HG03064 (cell line): Measurements from ENCODE around the gene MYMK.

Experiments used
- ATAC-seq: cut with Tn5 transposase; IDR thresholded peaks from one replicate; pipeline ENCODE4 v1.9.1; 2021; ENCODE audit warnings: low read depth; ENCODE audit not compliant: unreplicated experiment

Gene MYMK

DNA sequence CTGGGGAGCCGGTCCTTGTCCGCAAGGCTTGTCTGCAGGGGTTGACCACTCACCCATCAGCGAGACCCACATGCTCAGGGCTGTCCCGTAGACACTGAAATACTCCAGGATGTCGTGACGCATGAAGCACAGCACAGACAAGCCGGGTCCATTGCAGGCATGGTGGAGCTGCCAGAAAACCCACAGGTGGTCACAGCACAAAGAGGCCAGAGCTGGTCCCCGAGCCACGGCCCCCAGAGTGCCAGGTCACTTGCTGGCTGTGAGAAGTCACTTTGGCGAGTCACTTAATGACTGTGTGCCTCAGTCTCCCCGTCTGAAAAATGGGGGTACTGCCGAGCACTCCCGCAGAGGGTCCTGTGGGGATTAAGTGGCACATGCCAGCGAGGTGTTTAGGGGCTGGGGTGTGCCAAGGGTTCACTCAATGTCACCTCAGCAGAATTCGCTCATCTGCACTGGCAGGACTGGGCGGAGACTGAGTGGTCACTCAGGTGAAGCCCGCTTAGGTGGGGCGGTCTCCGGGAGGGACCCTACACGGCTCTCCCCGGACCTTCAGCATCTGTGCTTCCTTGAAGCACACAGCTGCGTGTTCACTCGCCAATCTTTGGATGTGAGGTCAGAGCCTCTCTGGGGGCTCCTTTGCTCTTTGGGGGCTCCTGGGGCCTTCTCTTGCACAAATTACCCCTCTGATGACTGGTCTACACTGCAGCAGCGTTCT, 4.5 kb downstream of the MYMK start:
- no peak for ATAC-seq

DNA sequence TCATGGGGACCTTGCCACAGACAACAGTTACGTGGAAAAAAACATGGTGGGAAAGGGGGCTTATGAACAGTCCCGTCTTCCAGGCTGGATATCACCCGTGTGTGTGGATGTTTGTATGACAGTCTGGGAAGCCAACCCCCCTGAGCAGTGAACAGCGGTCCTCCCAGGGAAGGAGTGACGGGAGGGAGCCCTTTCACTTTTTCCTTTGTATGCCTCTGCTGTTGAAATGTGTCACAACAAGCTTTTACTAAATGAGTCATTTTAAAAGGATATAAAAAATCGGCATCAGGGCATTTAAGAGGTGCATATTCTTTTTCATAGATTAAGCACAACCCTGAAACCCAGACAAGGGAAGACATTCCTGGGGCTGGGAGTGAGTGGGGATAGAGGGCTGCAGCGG, 5.1 kb downstream of the MYMK start:
- no peak for ATAC-seq

DNA sequence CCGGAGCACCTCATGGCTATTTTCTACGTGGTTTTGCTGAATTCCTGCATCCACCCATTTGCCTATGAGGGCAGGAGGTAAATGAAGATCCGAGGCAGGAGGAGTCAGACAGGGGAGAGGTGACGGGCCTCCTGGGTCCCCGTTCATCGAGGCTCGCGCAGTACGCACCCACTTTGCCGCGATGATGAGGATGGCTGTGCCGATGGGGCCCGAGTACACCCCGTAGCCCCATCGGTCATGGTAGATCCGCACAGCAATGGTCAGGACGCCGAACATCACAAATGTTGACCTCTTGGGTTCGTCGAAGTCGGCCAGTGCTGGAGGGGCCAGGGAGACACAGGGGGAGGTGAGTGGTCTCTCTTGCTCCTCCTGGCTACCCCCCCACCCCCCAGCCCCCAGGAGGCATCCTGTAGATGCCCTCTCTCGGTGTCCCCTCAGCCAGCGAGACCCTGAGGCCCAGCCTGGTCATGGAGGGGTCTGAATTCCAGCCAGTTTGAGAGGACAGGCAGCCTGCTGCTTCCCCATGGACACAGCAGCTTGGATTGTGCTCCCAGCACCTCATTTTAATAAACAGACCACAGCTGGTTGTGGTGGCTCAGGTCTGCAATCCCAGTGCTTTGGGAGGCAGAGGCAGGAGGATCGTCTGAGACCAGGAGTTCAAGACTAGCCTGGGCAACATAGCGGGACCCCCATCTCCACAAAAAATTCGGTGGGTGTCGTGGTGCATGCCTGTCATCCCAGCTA, 5.9 kb downstream of the MYMK start:
- ATAC-seq, result no peak

DNA sequence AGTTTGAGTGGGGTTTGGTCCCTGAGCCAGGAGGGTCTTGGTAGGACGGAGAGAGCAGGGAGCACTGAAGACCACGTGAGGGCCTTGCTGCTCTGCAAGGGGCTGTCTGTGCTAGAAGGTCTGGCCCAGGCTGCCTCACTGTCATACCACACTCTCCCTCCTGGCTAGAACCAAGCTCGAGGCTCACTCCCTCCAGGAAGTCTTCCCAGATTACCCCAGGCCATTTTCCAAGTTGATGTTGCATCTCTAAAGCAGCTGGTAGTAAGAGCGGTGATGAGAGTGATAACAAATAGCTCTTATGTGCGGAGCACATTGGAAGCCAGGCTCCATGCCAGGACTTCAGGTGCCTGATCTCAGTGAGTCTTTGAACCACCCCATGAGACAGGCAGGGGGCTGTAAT, 6.6 kb downstream of the MYMK start:
- no peak for ATAC-seq

DNA sequence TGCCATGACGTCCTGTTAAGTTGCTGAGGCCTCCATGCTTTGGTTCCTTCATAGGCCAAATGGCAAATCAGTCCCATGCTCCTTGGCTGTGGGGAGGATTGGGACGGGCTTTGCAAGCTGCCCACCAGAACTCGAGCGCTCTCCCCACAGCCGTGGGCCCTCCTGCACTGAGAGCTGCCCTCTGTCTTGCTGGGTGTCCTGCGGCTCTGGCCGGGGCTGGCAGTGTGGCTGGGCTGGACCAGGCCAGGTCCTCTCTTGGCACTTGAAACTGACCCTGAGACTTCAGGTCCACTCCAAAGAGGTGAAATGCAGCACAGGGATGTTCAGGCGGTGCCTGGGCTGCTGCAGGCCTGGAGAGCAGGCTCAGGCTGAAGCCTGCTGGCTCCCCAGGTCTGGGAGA, 7.0 kb downstream of the MYMK start:
- ATAC-seq, result no peak

DNA sequence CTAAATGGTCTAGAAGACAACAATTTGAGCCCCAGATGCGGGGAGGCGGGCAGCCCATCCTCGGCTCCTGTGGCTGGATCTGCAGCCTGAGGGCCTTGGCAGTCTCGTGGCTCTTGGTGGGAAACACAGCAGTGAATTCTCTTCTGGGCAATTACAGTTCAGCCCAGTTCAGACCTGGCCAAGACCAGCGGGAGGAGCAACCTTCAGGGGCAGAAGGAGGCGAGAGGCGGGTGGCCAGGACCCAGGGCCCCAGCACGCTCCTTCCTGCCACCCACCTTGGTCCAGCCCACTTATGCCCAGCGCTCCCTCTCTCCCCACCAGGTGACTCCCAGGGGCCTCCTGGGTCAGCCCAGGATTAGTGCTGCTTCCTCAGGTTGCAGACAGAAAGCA, 7.8 kb downstream of the MYMK start:
- no peak for ATAC-seq

DNA sequence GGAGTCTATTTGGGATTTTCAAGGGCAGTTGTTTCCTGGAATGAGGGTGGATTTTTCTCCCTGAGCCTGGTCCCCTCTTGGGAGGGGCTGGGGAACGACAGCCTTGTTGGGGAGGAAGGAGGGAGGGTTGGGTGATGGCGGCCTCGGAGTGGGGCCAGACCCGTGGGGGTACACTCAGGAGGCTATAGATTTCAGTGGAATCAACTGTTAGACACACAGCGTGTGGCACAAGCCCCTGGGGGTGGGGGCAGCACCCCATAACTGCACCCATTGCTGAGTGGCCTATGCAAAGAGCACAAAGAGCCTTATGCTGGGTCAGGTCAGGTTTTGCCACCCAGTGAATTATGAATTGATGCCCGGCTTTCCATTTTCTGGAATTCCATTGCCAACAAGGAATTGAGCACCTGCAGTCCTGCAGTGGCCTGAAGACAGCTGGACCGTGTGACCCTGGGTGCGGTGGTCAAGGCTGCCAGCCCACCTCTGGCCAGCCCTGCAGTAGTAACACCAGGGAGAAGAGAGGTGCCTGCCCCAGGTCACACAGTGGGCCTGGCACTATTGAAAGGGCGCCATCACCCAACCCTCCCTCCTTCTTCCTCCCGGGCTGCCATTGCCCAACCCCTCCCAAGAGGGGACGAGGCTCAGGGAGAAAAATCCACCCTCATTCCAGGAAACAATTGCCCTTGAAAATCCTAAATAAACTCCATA, 8.4 kb downstream of the MYMK start:
- no peak for ATAC-seq

DNA sequence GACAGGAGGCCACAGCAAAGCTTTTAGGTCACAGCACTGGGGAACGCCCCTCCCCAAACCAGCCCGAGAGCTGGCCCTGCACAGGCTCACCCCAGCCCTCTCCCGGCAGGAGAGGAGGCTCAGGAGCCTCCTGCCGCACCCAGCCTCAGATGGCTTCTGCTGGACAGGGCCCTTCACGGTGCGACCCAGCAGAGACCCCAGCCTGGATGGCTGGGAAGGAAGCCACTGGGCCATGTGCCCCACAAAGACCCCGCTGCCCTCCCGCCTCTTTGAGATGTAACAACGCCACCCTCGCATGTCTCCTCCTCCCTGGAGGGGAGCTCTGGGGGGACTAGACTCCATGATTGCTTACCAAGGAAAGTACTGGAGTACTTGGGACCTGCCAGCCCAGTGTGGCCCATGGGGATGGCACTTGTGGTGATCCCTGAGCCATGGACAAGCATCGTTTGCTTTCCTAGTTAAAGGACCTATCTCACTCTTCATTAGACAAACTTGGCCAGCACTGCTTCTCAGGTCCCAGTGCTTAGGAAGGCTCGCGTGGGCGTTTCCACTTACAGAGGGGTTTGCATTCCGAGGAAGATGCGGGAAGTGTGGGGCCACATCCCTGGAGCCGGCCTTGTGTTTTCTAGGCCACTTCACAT, 9.0 kb downstream of the MYMK start:
- no peak for ATAC-seq

DNA sequence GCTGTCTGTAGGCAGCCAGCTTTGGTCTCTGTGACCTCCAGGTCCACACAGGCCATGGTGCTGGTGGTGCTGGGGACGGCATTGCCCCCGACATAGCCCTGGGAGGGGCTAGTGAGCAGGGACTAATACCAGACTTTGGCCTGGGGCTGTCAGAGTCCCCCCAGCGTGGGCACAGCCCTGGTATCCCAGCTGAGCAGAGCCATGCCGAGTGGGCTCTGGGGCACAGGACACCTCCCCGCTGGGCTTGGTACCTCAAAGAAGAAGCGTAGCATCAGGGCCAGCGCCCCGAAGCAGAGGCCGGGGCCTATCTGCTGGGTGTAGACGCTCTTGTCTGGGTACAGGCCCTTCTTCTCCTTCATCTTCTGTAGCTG, 9.5 kb downstream of the MYMK start:
- no peak for ATAC-seq

DNA sequence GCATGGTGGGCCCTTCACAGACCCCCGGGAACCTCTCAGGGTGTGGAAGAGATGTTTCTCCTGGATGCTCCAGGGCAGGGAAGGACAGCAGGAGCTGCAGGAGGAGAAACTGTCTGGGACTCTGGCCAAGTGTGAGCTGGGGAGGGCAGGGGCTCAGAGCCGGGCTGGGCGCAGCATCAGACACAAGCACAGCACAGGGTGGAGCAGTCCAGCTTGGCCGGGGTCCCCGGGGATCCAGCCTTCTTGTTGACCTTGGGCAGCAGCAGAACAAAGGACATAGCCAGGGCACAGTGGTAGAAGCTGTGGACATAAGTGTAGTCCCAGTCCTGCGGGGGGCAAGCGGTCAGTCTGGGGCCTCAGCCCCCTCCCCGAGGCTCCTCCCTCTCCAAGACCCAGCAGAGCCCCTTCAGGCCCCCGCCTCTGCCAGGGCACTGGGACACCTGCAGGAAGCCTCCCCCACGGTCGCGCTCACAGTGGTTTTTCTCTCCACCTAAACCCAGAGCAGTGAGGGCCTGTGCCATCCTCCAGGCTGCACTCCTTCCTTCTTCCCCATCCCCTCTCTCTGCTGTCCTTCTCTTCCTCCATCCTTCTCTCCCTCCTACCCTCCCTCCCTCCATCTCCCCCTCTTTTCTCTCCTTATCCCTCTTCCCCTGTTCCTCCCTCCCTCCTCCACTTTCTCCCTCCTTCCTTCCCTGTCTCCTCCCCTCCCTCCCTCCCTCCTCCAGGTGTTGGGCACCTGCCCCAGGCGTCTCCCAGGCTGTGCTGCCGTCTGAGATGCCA, 10.1 kb downstream of the MYMK start:
- ATAC-seq, result no peak

DNA sequence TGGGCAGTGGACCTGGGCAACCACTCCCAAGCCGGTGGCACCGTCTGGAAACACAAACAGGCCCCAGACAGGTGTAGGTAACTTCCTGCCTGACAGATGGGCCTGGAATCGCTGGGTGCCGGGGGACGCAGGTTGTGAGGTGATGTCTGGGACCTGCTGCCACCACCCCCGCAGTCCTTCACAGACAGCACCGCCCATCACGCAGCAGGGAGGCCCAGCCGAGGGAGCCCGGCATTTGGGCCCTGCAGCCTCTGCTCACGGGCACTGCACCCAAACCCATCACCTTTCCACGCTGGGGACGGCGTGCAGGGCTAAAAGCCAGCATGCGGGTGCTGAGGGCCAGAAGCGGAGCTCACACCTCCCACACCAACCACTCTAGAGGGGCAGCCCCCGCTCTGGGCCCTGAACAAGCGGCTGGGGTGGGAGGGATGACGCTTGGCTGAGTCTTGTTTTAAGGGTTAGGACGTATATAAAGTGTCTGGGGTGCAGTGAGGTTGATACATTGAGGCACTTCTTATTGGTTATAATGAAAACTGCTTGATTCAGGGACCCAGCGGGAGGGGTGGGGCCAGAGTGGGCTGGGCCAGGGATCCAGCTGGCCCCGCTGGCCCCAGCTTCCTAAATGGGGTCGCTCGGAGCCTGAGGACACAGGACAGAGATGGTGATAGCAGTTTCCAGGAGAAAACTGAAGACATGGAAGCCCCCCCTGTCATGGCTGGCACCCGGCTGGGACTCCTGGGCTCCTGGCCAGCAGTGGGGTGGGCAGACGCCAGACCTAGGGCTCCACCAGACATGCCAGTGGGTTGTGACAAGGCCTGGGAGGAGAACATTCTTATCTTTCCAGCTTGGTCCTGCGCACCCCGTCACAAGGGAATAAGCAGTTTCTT, 11.3 kb downstream of the MYMK start:
- no peak for ATAC-seq

DNA sequence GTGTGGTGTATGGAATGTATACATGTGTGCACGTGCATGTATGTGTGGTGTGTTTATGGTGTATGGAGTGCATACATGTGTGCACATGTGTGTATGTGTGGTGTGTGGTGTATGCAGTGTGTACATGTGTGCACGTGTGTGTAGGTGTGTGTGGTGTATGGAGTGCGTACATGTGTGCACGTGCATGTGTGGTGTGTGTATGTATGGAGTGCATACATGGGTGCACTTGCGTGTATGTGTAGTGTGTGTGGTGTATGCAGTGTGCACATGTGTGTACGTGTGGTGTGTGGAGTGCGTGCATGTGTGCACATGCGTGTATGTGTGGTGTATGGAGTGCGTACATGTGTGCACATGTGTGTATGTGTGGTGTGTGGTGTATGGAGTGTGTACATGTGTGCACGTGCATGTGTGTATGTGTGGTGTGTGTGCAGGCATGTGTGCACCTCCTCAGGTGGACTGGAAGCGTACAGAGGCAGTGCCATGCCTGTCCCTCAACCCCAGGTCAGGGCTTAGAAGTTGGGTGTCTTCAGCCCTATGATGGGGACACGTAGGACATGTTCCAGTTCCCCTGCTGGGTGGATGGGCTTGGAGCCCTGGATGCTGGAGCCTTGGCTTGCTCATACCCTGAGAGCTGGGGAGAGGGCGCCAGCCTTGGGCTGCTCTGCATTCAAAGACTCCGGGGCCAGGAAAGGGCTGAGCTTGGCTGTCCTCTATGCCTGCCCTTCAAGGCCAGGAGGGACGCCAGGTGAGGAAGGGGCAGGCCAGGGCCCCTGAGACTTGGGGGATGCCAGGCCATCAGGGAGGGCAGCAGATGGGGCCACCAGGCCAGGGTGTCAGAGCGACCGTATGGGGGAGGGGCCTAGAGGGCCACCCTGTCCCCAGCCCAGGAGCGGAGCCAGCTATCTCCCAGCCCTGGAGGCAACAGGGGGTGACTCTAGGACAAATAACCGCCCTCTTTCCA, 12.2 kb downstream of the MYMK start:
- ATAC-seq, result no peak

DNA sequence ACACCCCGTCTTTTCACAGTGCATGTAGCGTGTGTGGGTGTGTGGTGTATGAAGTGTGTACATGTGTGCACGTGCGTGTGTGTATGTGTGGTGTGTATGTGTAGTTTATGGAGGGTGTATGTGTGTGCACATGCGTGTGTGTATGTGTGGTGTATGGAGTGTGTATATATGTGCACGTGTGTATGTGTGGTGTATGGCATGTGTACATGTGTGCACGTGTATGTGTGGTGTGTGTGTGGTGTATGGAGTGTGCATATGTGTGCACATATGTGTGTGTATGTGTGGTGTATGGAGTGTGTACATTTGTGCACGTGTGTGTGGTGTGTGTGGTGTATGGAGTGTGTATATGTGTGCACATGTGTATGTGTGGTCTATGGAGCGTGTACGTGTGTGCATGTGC, 13.2 kb downstream of the MYMK start:
- ATAC-seq, result no peak

DNA sequence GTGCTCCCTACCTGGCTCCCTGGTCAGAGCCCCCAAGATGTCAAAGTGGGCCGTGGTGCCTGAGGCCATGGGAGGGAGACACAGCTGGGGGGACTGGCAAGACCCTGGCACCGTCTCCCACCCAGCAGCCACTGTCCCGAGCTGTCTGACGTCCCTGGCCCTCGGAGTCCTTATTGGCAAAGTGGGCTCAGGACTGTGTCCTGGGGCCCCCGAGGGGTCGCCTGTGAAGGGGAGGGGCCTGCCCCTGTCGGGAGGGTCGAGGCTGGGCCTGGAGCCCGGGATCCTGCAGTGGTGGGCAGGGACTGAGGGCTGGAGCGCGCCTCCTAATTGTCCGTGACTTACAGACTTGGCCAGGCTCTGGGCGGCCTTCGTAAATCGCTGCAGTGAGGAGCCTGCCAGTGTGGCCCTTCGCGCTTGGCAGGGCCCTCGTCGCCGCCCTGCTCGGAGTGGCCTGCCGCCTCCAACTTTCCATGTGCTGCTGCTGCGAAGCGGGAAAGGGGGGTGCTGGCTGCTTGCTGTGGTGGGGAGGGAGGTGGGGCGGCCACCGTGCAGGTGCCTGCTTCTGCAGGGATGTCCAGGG, 13.7 kb downstream of the MYMK start:
- ATAC-seq, result no peak

DNA sequence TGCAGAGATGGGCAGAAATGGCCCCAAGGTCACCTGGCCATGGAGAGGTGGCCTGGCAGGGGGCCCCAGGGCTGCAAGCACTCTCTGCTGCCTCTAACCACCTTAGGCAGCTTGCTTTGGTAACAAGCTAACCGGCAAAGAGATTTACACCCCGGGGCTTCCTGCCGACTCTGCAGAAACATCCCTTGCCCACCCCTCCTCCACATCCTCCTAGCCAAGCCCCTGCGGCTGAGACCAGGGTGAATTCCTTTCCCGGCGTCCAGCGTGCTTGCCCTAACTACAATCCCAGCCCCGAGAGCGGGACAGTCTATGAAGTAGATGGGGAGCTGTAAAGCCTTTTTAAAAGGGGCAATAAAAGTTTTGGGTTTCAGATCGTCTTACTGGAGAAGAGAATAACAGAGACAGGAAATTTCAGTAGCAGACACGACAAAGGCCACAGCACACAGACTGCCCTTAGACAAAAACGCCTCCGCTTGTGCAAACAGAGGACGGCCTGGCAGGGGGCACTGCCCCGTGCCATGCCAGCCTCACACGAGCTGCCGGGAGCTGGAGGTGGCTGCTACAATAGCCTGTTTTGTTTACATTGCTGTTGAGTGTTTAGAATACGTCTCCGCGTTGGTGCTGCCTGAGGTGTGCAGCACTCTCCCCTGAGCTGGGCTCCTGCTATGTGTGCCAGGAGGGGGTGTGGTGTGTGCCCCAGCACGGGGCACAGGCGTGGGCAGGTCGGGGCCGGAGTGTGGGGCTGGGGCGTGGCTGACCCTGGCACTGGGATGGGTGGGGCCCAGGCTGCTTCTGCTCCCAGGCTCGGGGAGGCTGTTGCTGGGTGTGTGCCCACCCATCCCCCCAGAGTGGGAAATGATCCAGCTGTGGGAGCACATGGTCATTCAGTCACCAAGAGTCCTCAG, 15.3 kb downstream of the MYMK start:
- no peak for ATAC-seq

DNA sequence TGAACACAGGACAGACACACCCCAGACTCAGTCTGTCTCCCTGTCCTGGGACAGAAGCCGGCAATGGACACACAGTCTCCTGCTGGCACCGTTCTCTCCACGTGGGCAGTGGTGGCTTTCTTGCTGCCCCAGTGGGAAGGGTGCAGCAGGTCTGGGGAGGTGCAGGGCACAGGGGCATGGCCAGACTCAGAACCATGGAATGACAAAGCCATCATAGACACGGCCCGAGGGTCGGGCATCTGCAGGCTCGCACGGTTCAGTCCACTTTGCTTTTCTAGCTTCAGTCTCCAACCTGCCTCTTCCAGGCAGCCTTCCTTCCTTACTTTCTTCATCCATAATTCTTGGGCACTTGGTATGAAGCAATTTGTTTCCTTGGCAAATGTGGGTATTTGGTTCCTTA, 16.7 kb downstream of the MYMK start:
- ATAC-seq, result no peak
